HCT116 (cell line): ENCODE data around the gene LRRC32.

Source experiments
- CTCF ChIP-seq, 3 experiments: fragments of 200-600 bp in 1 of 3; sonication (generic) in 1 of 3; IDR thresholded peaks in 2 of 3; conservative IDR thresholded peaks in 1 of 3; 2 replicates each; pipeline ENCODE4 v1.5.1; 2012 to 2017; ENCODE audit warnings: low read depth in 2 of 3, low read length in 2 of 3, antibody characterized with exemption in 1 of 3, borderline replicate concordance in 1 of 3, control low read depth in 1 of 3, mild to moderate bottlenecking in 1 of 3, mixed read lengths in 1 of 3, mixed run types in 1 of 3, moderate library complexity in 1 of 3; ENCODE audit not compliant: insufficient read depth in 1 of 3
- EZH2 ChIP-seq: fragments of 200-600 bp; sonication (generic); IDR thresholded peaks from 2 replicates; pipeline ENCODE4 v1.6.1; 2017; ENCODE audit warnings: antibody characterized with exemption, mixed run types
- MAX ChIP-seq: IDR thresholded peaks from 2 replicates; pipeline ENCODE4 v1.6.1; 2012
- POLR2A ChIP-seq: IDR thresholded peaks from 2 replicates; pipeline ENCODE4 v1.7.0; 2011; ENCODE audit warnings: borderline replicate concordance; ENCODE audit not compliant: insufficient read depth, insufficient read length; ENCODE audit errors: extremely low read depth

- no peak for TF ChIP-seq CTCF (IDR thresholded peaks at IDR 0.05 in 2 of 3, conservative IDR thresholded peaks at IDR 0.05 in 1 of 3; ENCODE audit: borderline replicate concordance in 1 of 3, insufficient read depth in 1 of 3, low read depth in 2 of 3, low read length in 2 of 3)
- TF ChIP-seq POLR2A: no peak
- no peak for TF ChIP-seq EZH2
- TF ChIP-seq MAX: no peak
Measured at GRCh38 chr11:76636826-76637460, 33.6 kb downstream of the LRRC32 start.
